ENCODE results near the gene EGFL8. TPM values are rescaled to one million over a fixed set of nuclear protein-coding genes. Genes with fewer than 3 reads are reported as not detected.
"Not testable (repeated sequence)": the region's sequence is repeated elsewhere in the genome, so short reads cannot be mapped to it uniquely, and the experiment has no call there.

EGFL8 gene
- polyA plus RNA-seq, 3 donors: 24.9 to 42.0 (median 35.8) TPM

DNA sequence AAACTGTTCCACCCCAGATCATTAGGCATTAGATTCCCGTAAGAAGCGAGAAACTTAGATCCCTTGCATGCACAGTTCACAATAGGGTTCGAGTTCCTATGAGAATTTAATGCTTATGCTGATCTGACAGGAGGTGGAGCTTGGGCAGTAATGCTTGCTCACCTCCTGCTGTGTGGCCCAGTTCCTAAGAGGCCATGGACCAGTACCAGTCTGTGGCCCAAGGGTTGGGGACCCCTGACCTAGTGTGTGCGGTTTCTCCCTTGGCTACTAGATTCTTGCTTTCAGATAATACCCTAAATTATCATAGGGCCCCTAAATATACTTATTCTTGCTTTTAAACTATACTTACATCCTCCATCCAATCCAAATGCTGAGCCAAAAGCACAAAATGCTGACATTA lies 30.0 kb downstream of the EGFL8 start:
- DNase-seq: no peak

DNA sequence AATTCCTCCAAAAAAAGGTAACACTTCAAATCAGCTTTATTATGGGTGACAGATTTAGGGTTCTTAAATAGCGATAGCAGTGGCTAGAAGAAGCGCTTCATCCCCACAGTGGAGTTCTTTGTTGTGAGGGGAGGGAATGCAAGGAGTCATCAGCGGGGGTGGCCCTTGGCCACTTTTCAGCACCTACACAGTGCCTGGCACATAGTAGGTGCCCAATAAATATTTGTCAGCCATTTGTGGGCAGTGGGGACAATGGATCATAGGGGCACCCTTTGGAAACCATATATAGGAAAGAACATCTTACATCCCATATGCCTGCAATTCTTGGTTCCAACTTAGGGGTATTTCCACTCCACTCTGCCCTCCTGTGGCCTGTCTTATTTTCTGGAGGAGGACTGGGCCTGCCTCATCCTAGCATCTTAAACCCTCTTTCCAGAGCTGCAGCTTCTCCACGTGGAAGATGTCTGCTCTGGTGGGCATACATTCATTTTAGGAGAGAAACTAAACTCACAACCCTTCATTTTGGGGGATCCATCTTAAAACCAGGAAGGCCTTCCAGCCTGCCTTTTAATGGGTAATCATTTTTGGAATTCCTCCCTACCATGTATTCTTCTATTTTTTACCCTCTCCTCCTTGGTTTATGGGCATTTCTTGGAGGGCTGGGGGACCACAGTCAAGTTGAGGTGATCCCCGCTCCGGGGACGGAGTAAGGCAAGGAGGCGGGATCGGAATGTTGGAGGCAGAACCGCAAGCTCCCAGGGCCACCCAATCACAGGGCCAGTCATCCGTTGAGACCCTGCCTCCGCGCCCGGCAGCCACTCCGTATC lies 30.6 kb downstream of the EGFL8 start:
- DNase-seq: no peak

DNA sequence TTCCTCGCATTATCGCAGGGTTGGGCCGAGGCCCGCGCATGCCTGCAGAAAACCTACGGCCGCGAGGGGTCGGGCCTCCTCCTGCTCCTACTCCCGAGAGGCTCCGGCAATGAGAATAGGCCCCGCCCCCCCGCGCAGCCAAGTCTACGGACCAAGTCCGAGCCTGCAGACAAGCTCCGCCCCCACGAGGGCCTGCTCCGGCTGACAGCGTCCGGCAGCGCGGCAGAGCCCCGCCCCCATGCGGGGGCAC lies 31.2 kb downstream of the EGFL8 start:
- peak; percentile 100 for DNase-seq

DNA sequence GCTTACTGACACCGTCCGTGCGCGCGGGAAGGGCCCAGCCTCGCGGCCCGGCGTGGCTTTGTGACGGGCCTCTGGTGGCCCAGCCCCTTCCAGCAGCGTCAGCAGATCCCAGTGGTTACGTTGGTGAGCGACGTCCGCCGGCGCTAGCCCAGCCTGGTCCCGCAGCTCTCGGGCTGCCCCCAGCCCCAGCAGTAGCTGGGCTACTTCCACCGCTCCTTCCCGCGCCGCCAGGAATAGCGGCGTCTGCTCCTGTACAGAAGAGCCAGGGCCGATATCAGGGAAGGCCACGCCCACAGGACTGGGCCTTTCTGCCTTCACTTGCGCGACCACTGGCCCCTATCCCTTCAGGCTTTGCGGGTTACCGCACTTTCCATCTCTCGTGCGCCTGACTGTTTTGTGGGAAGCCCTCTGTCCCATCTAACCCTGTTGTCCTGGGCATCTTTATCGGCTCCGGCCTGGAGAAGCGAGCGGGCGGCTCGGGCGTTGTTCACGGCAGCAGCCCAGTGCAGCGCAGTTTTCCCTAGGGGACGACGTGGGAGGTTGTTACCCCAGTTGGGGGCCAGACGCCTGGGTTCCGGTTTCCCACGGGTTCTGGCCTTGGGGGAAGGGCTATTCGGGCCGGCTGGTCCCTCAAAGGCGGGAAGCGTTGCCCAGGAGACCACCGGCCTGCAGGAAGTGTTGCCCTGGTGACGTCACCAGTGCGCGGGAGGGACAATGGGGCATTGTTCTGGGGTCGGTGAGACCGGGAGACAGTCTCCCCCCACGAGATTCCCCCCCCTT lies 31.7 kb downstream of the EGFL8 start:
- DNase-seq: peak; percentile 95

DNA sequence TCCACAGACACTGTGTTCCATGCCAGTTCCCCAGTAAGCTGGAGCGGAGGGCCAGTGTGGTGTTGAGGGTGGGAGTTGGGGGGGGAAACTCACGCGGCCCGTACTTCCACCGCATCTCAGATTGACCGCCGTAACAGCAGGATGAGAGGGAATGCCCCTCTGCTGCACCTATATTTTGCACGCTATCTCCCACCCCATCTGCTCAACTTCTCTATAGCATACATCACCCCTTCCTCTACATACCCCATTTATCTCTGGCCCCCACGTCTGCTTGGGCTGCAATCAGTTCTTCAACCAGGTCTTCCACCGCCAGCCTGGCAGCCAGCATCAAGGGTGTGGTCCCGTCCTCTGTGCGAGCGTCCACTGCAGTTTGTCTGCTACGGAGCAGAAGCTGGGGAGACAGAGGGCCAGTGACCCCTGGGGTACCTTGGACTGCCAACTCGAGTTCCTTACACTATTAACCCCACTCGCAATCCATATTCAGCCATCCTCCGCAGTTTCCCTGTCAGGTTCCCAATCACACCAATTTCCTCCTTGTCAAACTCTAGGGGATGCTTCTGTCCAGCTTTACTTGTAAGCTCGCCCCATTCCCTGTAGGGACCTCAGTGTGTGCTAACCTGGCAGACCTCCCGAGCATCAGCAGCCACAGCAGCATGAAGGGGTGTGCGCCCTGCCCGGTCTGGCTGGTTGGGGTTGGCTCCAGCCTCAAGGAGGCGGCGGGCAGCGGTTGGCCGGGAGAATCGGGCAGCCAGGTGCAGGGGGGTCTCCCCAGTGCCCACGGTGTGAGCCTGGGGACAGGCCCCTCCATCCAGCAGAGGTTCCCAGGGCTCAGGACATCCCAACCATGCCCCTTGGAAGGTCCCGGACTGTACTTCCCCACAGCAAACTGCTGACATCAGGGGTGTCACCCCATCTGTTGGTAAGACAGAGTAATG lies 32.6 kb downstream of the EGFL8 start:
- DNase-seq: no peak

DNA sequence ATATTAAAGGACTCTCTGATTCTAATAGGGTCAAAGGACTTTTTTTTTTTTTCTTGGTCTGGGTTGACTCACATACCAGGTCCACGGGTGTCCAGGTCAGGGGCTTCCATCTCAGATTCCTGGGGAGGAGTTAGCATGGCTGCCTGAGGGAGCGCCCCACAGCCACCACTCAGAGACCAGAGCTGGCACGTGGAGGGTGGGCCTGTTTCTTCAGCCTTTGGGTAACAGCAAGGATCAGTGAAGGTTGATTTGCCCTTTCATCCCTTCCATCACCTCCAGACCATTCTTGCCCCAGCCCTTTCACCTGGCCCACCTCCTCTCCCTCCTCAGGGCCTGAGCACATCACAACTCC lies 33.9 kb downstream of the EGFL8 start:
- DNase-seq: no peak

DNA sequence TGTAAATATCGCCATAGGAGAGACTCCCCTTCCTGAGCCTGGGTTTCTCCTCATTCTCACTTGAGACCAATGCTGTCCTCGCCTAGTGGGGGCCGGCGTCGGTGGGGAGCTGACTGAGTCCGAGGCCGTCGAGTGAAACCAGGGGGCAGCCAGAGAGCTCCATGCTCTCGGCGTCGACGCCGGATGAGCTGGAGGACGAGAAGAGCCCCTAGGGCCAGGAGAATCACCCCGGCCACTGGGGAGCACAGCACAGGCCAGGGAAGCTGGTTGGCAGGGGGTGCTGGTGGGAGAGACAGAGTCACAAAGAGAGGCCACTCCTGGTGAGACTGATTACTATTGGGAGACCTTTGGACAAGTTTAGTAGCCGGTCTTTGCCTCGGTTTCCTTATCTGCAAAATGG lies 34.5 kb downstream of the EGFL8 start:
- DNase-seq: no peak

DNA sequence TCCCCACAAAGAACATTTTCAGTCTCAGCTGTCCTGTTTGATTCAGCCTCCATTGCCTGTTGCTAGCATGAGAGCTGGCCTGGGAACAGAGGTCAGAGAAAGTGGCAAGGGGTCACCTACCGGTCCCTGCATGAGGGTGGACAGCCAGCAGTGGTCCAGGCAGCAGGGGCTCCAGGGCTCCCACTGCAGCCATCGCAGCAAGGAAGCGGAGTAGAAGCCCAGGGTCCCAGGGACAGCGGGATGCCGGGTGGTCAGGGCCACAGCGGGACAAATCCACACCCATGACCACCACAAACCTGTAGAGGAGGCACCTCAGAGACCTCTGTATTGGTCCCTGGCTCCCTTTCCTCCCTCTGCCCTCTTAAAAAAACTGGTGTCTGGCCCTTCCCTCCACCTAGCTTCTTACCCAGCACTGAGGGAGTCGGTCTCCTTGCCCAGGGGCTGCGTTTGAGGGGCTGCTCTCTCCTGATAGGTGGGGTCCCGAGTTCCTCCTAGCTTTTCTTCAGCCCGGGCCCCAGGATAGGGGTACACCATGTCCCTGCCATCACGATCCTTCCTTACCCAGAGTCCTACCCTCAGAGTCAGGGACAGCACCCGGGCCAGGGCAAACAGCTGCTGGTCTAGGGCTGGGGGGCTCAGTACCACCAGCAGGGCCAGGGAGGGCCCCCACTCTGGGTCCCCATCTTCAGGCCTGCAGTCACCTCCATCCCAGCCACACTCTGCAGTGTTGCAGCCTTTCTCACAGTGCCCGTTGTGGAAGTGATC lies 36.5 kb downstream of the EGFL8 start:
- no peak for DNase-seq

DNA sequence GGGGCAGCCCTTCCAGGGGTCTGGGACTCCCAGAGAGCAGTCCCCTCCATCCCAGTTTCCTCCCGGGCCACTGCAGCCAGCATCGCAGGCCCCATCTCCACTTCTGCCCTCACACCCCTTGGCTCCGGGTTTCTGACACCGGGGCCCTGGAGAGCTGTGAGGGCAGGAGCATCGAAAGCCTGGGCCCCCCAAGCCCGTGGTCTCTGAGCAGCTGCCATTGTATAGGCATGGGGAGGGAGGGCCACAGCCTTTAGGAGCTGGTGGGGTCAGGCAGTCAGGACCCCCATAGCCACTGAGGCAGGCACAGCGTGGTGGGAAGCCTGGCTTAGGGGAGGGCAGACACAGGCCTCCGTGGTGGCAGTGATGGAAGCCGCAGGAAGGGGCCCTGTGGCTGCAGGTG lies 37.8 kb downstream of the EGFL8 start:
- DNase-seq: no peak

DNA sequence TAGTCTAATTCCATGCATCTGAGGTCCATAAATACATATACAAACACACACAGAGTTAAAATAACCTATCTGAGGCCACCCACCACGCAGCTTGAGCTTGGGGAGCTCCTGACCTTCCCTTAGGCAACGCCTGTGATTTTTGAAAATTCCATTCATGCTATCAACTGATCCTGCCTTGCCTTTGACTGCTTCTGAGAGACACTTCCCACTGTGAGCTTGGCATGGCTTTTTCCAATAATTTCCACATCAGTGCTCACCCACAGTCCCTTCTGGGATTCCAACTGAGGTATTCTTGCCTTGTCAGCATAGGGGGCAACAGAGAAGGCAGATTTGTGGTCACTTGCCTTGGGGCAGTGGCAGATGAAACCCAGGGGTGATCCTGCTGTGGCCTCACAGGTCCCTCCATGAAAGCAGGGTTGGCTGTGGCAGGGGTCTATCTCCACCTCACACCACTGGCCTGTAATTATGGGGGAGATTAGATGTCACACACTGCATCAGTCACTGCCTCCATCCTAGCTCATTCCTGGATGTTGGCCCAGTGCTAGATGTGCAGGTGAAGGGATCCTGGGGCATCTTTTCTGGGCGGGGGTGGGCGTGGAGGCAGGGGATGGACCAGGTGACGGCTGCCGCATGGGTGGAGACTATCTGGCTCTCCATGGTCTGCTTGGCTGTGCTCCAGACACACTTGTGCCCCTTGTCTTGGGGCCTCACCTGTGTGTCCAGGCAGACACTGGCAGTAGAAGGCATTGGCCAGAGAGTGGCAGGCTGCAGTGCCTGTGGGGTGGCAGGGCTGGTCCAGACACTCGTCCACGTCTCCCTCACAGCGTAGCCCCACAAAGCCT lies 39.3 kb downstream of the EGFL8 start:
- no peak for DNase-seq

DNA sequence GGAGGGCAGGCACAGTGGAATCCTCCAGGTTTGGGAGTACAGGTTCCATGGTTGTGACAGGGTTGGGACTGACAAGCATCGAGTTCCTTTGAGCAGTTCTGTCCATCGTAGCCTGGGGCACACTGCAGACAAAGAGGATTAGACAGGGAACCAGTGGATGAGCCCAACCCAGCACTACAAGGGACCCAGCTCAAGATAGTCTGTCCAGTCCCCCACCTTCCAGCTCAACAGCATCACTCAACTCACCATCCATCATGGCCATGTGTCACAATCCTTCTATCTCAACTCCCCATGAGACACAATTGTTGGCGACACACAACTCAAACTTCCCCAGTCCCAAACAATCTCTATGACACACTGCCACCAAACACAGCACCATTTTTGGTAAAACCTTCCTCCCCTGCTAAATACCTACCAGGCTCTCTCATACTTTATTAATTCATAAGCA lies 39.9 kb downstream of the EGFL8 start:
- no peak for DNase-seq

DNA sequence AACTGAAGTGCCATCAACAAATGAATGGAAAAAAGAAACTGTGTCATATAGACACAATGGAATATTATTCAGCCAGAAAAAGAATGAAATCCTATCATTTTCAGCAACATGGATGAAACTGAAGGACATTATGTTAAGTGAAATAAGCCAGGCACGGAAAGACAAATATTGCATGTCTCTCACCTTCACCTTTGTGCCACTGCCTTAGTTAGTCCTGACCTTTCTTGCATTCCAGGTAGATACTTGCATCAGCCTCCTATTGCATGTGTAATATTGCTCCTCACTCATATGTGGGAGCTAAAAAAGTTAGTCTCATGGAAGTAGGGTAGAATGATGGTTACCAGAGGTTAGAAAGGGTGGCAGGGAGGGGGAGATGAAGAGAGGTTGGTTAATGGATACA lies 44.6 kb downstream of the EGFL8 start:
- no peak for DNase-seq

DNA sequence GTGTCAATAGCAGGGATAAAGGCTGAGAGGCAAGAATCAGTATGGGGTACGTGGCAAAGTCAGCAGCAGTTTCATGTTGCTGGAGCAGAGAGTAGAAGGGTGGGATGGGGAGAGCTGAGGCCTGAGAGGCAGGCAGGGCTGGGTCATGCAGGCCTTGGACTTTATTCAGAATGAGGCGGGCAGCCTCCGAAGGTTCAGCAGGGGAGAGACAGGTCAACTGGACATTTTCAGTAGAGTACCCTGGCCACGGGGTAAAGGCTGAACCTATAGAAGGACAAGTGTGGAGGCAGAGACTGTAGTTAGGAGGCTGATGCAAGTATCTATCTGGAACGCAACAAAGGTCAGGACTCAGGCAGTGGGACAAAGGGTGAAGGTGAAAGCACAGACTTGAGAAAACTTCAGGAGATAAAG lies 45.8 kb downstream of the EGFL8 start:
- no peak for DNase-seq

DNA sequence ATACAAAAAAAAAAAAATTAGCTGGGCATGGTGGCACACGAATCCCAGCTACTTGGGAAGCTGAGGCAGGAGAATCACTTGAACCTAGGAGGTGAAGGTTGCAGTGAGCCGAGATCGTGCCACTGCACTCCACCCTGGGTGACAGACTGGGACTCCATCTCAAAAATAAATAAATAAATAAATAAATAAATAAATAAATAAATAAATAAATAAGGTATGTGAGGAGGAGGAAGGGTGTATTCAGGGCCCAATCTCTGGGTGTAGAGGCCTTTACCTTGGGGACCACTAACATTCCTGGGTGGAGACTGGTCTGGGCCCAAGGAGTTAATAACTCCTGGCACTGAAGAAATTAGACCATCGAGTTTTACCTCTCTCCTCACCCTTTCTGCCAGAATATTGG lies 47.0 kb downstream of the EGFL8 start:
- not testable (repeated sequence) for DNase-seq

DNA sequence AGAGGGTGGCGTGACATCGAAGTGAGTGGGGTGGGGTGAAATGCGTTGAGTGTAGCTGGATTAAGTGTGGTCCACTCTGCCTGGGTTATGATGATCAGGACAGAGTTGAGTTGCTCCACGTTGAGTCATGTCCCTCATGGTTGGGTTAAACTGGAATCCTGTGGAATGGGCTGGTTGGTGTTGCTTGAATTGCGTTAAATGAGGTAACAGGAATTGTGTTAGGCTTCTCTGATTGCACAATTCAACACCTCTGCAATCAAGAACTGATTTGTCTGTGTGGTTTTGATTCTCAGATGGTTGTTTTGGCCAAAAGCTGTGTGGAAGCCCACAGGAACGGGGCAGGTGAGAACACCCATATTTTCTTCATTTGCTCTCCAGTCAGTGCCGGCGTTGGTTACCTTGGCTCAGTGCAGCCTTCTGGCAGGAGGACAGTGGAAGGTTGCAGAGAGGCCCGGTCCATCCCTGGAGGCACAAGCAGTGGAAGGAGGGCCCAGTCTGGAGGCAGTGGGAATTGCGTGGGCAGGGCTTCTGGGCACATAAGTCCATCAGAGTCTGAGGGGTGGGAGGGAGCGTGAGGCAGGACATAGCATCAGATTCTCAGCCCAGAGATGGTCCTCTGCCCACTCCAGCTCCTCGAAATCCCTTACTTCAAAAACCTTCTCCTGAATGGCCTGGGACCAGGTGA lies 47.8 kb downstream of the EGFL8 start:
- no peak for DNase-seq

DNA sequence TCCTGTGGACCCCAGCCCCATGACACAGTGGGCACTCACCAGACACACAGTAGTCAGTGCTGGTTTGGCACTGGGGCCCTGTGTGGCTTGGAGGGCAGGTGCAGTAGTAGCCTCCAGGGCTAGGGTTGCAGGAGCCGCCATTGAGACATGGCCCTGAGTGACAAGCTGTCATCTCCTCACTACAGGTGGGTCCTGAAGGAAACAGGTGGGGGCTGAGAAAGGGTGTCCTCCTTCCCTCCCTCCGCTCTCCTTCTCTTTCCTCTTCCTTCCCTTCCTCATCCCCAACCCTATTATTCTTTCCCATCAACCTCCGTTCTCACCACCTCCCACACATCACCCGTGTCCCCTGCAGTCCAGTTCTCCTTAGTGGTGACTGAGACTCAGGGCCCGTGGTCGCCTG lies 49.3 kb downstream of the EGFL8 start:
- no peak for DNase-seq

DNA sequence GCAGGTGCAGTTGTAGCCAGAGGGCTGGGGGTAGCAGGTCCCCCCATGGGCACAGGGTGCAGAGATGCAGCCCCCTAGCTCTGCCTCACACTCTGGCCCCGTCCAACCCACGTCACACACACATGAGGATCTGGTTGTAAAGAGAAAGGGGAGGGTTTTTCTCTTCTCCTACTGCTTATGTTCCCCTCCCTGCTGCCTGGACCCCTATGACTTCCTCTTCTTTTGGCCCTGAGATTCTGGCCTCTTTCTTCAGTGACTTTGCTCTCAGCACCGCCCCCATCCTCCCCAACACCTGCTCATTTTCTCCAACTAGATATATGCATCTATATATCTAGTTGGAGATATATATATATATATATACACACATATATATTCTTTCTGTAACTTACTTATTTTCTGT lies 49.7 kb downstream of the EGFL8 start:
- no peak for DNase-seq

DNA sequence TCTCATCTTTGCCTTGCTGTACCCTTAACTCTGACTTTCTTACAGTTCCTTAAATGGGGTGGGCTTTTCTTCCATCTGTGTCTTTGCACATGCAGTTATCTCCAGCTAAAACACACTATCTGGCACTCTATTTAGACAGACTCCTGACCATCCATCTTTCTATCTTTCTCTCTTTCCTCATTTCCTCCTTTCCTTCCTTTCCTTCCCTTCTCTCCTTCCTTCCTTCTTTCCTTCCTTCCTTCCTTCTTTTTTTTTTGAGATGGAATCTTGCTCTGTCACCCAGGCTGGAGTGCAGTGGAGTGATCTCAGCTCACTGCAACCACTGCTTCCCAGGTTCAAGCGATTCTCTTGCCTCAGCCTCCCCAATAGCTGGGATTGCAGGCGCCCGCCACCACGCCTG lies 51.2 kb downstream of the EGFL8 start:
- DNase-seq: no peak

DNA sequence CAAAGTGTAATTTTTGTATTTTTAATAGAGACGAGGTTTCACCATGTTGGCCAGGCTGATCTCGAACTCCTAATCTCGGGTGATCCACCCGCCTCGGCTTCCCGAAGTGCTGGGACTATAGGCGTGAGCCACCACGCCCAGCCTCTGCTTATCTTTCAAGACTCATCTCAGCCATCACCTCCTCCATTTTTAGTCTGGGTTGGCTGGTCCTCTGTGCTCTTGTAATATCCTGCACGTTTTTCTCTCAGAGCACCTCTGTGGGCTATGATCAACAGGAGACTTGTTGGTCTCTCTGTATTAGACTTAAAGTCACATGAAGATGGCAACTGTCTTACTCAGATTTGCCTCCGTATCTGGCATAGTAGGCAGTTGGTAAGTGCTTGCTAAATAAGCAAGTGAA lies 51.9 kb downstream of the EGFL8 start:
- no peak for DNase-seq

DNA sequence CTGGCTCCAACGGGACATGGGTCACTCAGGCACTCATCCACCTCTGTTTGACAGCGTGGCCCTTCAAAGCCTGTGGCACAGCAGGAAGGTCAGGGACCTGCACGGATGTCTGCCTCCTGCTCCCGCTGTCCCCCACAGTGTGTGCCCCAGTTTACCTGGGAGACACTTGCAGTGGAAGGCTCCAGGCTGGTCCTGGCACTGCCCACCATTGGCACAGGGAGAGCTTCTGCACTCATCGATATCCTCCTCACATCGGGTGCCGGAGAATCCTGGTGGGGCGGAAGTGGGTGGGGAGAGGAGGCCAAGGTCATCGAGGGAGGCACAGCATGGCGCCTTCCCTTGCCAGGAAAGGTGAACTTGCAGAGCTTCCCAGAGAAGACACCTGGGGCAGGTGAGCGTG lies 52.6 kb downstream of the EGFL8 start:
- no peak for DNase-seq

Data from renal pelvis (tissue), 4 donors.